HG03565 (cell line): ENCODE data around the gene MAD1L1.
"Not testable (repeated sequence)": the region's sequence is repeated elsewhere in the genome, so short reads cannot be mapped to it uniquely, and the experiment has no call there.

Source experiments
- ATAC-seq: cut with Tn5 transposase; IDR thresholded peaks from one replicate; pipeline ENCODE4 v1.9.1; 2021; ENCODE audit warnings: mild to moderate bottlenecking, moderate library complexity; ENCODE audit not compliant: unreplicated experiment

Gene MAD1L1

DNA sequence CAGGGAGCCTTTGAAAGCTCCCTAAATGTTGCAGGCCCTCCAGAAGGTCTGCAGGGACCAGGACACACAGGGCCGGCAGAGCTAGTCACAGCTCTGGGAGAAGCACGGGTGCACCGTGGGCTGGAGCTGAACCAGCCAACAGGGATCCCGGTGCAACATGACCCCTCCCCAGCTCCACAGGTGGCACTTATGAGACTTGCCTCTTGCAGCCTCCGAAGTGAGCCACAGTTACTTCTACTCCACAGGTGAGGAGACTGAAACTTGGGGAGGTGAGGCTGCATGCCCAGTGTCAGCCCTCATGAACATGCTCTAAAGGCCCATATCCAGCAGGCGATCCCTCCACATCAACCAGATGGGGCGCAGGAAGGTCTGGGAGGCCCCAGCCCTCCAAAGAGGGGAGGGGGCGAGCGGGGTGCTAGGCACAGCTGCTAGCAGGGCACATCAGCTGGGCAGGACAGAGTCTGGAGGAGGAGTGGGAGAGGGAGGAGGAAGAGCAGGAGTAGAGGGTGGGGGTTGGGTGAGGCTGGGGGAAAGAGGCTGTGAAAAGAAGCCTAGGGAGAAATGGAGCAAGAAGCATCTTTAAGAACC is 338.3 kb downstream of the MAD1L1 start:
- no peak for ATAC-seq

DNA sequence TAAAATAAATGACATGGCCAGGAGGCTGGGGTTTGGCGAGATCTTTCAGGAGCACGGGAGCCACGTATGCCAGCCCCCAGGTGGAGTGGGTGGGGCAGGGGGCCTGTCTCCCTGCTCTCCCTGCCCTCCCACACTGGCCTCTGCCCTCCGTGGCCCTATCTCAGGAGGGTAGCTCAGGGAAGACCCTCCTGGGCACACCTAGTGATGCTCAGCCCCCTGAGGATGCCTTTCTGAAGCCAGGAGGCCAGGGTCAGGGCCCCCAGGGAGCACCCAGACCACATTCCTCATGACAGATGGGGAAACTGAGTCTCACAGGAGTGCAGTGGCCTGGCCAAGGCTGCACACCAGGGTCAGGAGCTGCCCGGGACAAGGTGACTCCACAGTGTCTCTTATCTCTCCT is 339.3 kb downstream of the MAD1L1 start:
- ATAC-seq, result no peak

DNA sequence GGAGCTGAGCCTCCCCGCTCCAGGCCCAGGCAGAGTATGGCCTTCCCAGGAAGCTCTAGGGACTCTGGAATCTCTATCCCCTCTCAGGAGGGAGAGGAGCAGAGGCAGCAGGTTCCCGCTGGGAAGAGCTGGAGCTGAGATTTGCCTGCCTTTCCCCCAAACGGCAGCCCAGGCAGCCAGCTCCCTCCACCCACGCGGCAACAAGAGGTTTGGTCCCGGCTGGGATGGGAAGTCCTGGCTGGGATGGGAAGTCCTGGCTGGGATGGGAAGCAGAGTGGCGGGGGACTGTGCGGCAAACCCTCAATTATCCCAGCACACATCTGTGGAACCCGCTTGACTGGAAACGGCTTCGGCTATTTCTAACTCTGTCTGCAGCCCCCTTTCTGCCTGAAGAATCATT is 339.7 kb downstream of the MAD1L1 start:
- no peak for ATAC-seq

DNA sequence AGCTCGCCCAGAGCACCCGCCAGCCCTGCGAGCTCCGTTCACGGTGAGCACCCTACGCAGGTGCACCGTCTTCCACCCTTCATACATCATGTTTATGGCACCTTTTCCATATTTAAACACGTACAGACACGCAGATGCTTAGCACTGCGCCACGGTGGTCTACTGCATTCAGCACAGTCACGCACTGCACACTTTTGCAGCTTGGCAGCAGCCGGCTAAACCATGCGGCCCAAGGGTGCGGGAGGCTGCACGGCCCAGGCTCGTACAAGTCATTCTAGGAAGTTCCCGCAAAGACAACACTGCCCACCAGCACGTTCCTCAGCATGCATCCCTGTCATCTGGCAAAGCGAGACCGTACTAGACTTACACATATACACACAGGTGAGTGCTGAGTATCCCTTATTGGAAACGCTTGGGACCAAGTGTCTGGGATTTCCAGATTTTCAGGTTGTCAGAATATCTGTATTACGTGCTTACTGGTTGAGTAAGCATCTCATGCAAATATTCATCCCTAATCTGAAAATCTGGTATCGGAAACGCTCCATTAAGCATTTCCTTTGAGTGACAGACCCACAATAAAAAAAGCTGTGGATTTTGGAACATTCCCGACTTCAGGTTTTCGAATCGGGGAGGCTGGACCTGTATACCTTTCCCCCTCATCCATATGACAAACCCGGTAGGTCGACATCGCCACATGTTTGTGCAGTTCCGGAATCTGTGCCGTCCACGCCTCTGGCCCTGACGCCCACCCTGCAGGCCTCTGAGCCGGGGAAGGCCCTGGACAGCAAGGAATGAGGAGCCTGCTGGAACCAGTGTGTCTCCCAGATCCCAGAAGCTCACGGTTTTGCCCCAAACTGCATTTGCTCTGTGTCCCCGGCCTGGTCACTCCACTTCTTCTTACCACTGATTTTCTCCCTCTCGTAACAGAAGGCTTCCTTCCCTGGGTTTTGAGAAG is 340.5 kb downstream of the MAD1L1 start:
- ATAC-seq, result no peak

DNA sequence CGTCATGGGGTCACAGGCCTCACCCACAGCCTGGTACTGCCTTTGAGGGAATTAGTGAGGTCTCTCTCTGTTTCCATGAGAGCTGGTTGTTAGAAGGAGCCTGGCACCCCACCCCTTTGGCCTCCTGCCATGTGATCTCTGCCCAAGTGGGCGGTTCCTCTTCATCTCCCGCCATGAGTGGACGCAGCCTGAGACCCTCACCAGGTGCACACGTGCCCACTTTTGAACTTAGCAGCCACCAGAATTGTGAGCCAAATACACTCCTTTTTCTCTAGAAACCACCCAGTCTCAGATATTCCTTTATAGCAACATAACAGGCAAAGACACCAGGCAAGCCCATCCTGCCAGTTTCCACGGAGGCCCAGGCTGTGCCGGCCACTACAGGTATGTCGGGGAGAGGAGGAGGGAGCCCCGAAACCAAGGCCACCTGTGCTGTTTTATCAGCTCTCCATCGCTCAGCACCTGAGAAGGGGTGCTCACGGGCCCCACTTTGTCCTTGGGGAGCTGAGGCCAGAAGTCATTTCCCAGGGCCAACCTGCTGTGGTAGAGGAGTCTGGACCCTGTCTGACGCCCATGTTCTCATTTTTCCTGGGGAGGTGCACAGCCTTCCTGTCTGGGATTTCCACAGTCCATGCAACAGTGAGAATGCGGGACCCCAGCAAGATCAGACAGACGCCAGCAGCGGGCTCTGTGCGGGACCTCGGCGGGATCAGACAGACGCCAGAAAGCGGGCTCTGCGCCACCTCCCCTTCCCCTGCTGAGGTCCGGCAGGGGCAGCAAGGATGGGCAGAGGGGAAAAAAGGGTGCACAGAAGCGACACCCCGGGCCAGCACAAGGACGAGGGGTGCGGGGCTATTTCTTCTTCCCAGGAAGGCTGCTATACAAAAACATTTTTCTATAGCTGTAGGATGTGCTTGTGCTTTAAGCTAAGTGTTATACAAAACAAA is 342.2 kb downstream of the MAD1L1 start:
- ATAC-seq, result no peak

DNA sequence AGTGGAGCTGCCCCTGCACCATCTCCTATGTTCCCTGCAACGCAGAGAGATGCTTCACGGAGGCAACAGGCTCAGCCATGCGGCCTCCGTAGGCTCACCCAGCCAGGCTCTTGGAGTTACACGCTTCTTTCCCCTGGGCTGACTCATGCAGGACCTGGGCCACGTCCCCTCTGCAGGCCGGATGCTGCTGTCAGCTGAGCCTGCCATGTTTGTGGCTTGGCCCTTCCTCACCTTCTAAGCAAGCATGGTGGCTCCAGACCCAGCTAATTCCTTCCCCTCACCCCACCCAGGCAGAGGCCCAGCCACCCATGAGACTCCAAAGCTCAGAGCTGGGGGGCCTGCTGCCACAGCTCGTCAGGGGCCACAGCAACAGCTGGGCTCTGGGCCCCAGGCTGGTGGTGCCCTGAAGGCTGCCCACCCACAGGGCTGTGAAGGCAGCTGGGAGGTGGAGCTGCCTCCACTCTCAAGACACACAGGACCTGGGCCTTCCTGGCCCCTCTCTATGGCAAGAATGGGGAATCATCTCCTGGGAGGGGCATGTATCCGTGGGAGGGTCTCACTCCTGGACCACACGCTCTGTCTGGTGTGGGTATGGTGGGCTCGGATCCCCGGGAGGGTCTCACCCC is 343.1 kb downstream of the MAD1L1 start:
- no peak for ATAC-seq

DNA sequence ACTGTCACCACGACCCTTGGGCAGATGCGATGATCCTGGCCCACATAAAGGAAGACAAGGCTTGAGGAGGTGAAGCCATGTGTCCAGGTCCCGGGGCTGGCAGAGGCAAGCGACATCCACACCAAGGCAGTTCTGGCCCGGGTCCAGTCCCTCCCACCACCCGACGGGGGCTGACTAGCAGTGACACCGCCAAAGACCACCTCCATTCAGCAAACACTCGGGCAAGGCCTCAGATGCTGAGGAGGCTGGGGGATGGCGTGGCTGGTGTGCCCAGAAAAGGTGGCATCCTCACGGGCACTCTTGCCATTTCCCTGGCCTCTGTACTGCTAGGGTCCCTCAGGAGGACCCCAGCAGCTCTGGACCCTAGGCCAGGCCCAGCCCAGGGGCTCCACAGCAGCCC is 343.7 kb downstream of the MAD1L1 start:
- ATAC-seq, result no peak

DNA sequence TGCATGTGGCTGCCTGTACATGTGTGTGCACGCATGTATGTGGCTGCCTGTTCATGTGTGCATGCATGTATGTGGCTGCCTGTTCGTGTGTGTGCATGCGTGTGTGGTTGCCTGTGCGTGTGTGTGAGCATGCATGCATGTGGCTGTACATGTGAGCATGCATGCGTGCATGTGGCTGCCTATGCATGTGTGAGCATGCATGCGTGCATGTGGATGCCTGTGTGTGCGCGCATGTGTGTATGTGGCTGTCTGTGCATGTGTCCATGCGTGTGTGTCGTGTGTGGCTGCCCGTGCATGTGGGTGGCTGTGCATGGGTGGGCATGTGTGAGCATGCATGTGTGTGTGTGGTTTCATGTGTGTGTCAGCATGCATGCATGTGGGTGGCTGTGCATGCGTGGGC is 344.3 kb downstream of the MAD1L1 start:
- no peak for ATAC-seq

DNA sequence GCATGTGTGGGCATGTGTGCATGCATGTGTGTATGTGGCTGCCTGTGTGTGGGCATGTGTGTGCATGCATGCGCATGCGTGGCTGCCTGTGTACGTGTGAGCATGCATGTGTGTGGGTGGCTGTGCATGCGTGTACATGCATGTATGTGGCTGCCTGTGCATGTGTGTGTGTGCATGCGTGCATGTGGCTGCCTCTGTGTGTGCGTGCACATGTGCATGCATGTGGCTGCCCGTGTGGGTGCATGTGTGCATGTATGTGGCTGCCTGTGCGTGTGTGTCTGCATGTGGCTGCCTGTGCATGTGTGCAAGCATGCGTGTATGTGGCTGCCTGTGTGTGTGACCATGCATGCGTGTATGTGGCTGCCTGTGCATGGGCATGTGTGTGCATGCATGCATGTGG is 345.5 kb downstream of the MAD1L1 start:
- no peak for ATAC-seq

DNA sequence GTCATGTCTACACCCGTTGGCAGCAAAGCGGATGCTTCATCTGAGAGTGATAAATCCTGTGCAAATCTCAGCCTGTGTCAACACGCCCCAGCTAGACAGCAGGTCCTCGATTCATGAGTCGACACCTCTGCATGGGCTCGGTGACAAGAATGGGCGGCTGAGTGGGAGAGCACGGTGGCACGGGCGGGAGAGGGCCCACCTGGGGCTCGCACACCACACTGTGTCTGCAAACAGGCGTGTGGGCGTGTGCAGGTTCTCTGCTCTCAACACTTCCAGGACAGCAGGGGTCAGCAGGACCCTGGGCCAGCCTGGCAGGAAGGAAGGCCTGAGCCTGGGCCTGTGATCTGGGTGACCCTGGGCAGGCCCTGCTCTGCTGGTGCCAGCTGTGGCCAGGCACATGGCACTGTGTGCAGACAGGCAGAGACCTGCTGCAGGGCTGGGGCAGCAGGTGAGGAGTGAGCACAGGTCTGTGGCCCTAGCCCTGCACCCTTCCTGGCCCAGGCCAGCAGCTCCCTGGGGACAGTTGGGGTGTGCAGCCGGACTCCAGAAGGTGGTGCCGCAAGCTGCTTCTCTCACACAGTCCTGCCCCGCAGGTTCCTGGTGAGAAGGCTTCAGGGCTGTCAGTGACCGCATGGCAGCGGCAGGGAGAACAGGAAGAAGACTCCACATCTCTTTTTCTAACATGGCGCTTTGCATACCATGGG is 346.2 kb downstream of the MAD1L1 start:
- ATAC-seq, result no peak

DNA sequence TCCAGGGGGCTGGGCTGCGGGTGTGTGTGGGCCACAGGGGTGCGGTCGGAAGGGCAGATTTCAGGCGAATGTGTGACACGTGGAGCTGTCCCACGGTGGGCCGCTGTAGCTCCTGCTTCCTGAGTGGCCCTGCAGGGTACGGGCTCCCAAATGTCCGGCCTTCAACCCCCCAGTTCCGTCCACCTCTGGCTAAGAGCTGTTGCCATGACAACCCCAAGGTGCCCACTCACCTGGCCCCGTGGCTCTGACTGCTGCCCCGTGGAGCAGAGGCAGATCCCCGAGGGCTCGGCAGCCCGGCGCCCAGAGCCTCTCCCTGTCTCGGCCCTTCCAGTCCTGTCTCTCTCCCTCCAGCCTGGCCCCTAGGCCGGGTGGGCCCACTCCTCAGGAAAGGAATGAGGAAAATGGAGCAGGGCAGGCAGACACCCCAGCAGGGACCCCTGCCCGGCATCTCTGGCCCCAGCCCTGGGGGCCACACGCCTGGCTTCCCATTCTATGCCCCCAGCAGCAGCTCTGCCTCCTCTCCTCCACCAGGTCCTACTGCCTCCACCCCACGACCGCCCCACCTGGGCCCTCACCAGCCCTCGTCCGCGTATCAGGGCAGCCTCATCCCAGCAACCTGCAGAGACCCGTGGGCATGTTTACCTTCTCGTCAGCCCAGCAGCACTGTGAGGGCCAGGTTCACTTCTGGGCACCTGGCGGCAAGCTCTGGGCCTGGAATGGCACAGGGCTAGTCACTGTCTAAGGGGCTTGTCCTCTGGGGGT is 347.1 kb downstream of the MAD1L1 start:
- ATAC-seq, result no peak

DNA sequence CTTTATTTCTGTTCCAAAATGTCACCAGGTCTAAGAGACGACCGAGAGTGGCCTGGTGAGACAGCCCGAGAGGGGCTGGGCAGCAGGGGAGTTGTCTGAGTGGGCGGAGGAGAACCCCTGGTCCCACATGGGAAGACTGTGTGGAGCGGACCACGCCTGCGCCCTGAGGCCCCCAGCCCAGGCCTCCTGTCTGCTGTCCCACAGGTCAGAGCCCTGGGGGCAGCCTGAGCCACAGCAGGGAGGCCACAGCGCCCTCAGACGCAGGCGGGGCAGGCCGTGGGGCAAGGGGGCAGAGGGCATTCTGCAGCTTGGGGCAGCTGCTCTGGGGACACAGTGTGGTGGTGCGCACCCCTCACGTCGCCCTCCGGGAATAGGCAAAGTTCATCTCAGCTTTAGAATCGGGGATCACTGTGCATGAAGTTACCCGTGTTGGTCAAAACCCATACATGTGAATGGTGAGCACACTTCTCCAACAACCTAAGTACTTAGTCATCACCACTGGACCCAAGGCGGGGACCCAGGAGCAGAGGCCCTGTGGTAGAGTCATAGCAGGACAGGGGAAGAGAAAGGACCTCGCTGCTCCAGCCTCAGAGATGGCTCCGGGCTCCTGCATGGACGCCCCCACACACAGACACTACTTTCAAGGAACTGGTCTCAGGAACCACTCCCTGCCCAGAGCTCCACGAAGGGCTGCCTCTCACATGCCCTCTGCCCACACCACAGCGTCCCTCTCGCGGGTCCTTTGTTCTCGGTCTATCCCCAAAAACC is 348.0 kb downstream of the MAD1L1 start:
- ATAC-seq, result no peak

DNA sequence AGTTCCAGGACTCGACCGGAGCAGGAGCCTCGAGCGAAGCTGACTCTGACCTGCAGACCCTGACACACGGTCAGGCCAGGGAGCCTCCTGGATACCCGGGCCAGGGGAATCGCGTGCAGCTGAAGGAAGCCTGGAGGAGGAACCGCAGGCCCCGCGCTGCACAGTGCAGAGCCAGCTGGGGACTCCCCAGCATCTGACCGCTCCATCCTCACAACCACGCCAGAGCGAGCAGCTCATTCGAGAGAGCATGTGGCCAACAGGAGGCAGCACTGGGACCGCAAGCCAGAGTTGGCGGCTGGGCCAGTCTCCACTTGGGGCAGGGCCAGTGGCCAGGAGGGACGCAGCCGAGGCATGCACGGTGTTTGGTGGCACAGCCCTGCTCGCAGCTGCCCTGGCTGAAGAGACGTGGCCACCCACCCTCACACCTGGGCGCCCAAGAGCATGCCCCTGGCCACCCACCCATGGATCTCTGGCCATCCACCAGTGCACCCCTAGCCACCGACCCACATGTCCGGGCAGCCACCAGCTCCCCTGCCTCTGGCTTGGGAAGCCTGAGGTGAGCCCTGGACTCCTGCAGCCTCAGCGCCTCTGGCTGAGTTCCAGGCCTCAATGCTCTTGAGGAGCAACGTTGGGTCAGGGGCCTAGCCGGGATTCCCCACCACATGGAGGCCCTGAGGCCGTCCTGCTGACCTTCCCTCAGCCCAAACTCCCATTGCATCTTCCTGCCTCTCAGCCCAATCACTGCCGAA is 348.7 kb downstream of the MAD1L1 start:
- ATAC-seq, result no peak

DNA sequence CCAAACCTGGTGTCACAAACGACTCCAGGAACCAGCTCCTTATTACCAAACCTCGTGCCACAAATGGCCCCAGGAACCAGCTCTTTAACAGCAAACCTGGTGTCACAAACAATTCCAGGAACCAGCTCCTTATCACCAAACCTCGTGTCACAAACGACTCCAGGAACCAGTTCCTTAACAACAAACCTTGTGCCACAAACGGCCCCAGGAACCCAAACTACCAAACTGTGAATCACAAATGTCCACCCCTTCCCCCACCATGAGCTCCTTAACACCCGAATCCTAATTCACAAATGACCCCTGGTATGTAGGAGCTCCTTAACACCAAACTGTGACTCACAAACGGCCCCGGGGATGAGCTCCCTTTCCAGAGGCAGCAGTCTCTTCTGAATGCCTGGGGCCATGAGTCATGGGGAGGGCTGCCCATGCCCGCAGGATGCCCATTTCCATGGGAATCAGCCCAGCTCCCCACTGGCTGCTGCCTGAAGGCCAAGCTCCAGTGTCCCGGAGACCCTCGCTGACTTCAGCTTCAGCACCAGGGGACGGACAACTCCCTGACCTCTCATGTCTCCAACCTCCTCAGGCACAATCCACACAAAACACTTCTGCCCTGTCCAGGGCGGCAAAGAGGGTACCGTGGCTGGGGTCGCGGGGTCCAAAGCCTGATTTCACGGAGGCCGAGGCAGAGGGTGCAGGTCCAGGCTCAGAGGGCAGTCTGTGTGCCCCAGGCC is 349.5 kb downstream of the MAD1L1 start:
- ATAC-seq, result no peak

DNA sequence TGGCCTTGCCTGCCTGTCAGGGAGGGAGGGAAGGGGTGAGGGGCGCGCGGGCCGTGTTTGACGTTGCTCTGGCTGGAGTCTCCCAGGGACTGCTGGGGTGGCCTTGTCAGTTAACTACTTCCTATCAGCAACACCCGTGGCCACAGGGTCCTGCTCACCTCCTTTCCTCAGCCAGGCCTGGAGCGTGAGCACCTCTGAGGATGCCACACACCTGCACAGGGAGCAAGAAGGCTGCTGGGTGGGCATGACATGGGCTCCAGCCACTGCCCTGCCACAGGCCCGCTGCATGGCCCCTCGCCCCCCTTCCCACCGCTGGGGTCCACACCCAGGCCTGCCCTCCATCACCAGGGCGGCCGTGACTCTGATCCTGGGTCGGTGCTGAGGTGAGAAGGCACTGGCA is 350.3 kb downstream of the MAD1L1 start:
- no peak for ATAC-seq

DNA sequence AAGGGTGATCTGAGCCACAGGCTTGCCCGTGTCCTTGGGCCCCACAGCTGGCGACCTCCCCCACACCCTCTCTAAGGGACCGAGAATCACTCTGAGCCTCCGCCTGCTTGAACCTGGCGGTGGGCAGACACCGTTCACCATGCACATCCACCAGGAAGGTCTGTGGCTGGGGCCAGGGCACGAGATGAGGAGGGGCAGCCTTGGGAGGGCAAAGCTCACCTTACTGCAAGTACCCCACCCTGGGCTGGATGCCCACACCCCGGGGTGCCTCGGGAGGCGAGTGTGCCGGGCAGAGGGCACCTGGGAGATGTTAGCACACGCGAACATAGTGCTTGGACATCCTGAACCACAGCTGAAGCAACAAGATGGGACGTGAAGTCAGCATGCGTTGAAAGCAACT is 350.8 kb downstream of the MAD1L1 start:
- no peak for ATAC-seq

DNA sequence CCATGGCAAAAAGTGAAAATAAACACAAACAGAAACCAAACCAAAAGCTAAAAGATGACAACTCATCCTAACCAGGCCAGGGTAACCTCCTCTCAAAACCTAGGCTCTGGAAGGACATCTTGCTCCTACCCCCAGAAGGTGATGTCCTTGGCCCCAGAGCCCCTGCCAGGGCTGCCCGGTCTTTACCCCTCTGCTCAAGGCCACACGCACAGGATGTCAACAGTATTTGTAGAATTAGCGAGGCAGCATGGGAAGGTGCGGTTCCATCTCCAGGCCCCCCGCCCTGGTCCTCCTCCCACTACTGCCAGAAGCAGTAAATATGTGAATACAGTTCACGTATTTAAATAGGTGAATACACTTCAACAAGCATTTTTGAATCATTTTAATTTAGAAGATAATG is 356.1 kb downstream of the MAD1L1 start:
- not testable (repeated sequence) for ATAC-seq
